AML-193 (cell line): ENCODE results near the gene GALNT15.
A peak's percentile ranks its signal among the peaks of the same experiment; 100 is the strongest.

Source experiments
- DNase-seq, 2 experiments: peaks; one replicate each; lab custom pipeline; 2025; lab: John Stamatoyannopoulos, UW

The GALNT15 gene

GRCh38 chr3:16252988-16253387, 78.5 kb downstream of the GALNT15 start:
- DNase-seq, result no peak

GRCh38 chr3:16253601-16254000, 79.1 kb downstream of the GALNT15 start:
- DNase-seq, result peak; percentile 98

GRCh38 chr3:16254916-16255315, 80.4 kb downstream of the GALNT15 start:
- DNase-seq, result no peak

- no peak for DNase-seq
Measured at GRCh38 chr3:16255326-16255725, 80.8 kb downstream of the GALNT15 start.

GRCh38 chr3:16255726-16256125, 81.2 kb downstream of the GALNT15 start:
- DNase-seq, result no peak

- no peak for DNase-seq
Measured at GRCh38 chr3:16257309-16257708, 82.8 kb downstream of the GALNT15 start.

GRCh38 chr3:16258177-16258576, 83.7 kb downstream of the GALNT15 start:
- DNase-seq, result no peak

GRCh38 chr3:16258866-16259265, 84.4 kb downstream of the GALNT15 start:
- DNase-seq, result no peak

GRCh38 chr3:16260046-16260445, 85.6 kb downstream of the GALNT15 start:
- no peak for DNase-seq

GRCh38 chr3:16262174-16262573, 87.7 kb downstream of the GALNT15 start:
- DNase-seq, result no peak

GRCh38 chr3:16264174-16264707, 89.8 kb downstream of the GALNT15 start:
- DNase-seq, result peak in 1 of 2 experiments; percentile 6

- DNase-seq, result peak; percentile 97 to 98
Measured at GRCh38 chr3:16264708-16265454, 90.4 kb downstream of the GALNT15 start, which contains the start of the genes DPH3 and OXNAD1. Gene DPH3 (minus strand): TSS chr3:16264943. CDS start chr3:16264876, 67 bp downstream. Gene OXNAD1 (plus strand): TSS chr3:16265212. CDS start chr3:16270953, 5,741 bp downstream.

- no peak for DNase-seq
Measured at GRCh38 chr3:16265455-16265786, 90.9 kb downstream of the GALNT15 start.

GRCh38 chr3:16266714-16267113, 92.2 kb downstream of the GALNT15 start:
- no peak for DNase-seq

GRCh38 chr3:16270855-16271254, 96.4 kb downstream of the GALNT15 start:
- DNase-seq, result no peak

- no peak for DNase-seq
Measured at GRCh38 chr3:16272588-16272987, 98.1 kb downstream of the GALNT15 start.

GRCh38 chr3:16273867-16274266, 99.4 kb downstream of the GALNT15 start:
- DNase-seq, result no peak

- DNase-seq, result no peak
Measured at GRCh38 chr3:16277471-16277870, 103.0 kb downstream of the GALNT15 start.

GRCh38 chr3:16279010-16279801, 104.7 kb downstream of the GALNT15 start:
- DNase-seq, result no peak

GRCh38 chr3:16280671-16281070, 106.2 kb downstream of the GALNT15 start:
- DNase-seq, result no peak
